ENCODE results near the gene GJA5. TPM values are rescaled to one million over a fixed set of nuclear protein-coding genes. Genes with fewer than 3 reads are reported as not detected.

Gene GJA5
- total and polyA plus RNA-seq, 2 experiments from 2014 or later, result 0.24 to 1.7 TPM

GRCh38 chr1:147785794-147786506 is 25.5 kb upstream of the GJA5 start (continued):
- TF ChIP-seq ZNF462 (CRISPR knock-in tag; IDR thresholded peaks at IDR 0.05), result no peak
- TF ChIP-seq CTCF (conservative IDR thresholded peaks at IDR 0.05; ENCODE audit: low read depth in 2 of 2), result no peak
- no peak for TF ChIP-seq POLR2AphosphoS5 (IDR thresholded peaks at IDR 0.05; ENCODE audit: low read depth)
- no peak for TF ChIP-seq NANOG (IDR thresholded peaks at IDR 0.05; ENCODE audit: borderline replicate concordance)
- no peak for TF ChIP-seq EZH2 (IDR thresholded peaks at IDR 0.05; ENCODE audit: low read depth, unreplicated experiment)

DNA sequence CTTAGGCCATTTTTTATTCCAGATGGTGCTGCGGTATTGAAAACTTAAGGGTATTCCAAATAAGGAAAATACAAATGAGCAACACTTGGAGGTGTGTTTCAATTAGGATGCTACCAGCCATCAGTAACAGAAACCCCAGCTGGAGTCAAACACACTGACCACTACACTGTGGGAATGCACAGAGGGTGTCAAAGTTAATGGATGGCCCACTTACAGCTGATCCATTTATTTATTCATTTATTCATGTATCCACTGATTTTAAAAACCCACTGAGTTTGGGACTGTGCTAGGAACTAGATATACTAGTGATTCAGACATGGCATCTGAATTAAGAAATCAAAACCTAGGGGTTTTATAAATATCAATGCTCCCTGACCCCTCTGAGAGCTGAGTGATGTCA is 24.5 kb upstream of the GJA5 start:
- Histone ChIP-seq H2AFZ (no peak overlapping the region), H3K27ac (ENCODE audit: low read depth) (no peak overlapping the region), H3K9me2 (ENCODE audit: insufficient read depth) (peaks cover 15% of the 10 kb centered on the region), H3K79me2 (replicated peaks; ENCODE audit: insufficient read depth) (no peaks in the 10 kb centered on the region), H3K4me3 (no peak overlapping the region), H3K36me3 (ENCODE audit: insufficient read depth) (no peaks in the 10 kb centered on the region), H3F3A (replicated peaks; ENCODE audit: low read depth) (no peaks in the 10 kb centered on the region), H3K4me1 (ENCODE audit: insufficient read depth) (no peaks in the 10 kb centered on the region), H3K27me3 (ENCODE audit: insufficient read depth) (no peaks in the 10 kb centered on the region), H3K4me2 (no peak overlapping the region), H4K20me1 (replicated peaks; ENCODE audit: insufficient read depth) (no peaks in the 10 kb centered on the region)
- H3K27me3 Mint-ChIP-seq (ENCODE audit: insufficient read depth, low read depth, poor library complexity), result peaks cover 6% of the 10 kb centered on the region
- no peaks in the 10 kb centered on the region for H3K36me3 Mint-ChIP-seq (ENCODE audit: low read depth)
- H3K4me3 Mint-ChIP-seq, result no peak overlapping the region
- no peak overlapping the region for H3K27ac Mint-ChIP-seq
- no peaks in the 10 kb centered on the region for H3K9me3 Mint-ChIP-seq
- peaks cover 14% of the 10 kb centered on the region for H3K4me1 Mint-ChIP-seq
- no peak for DNase-seq (ENCODE audit: low spot score)
- no peak for ATAC-seq
- TF ChIP-seq EZH2 (IDR thresholded peaks at IDR 0.05; ENCODE audit: low read depth, unreplicated experiment) (no peak), POLR2AphosphoS5 (IDR thresholded peaks at IDR 0.05; ENCODE audit: low read depth) (no peak), ETS1 (IDR thresholded peaks at IDR 0.05) (no peak)
